GM23338 (cell line): ENCODE results near the gene CCDC27.

Experiments used
- EZH2 ChIP-seq: fragments of 200-600 bp; sonication (generic); IDR thresholded peaks from one replicate; pipeline ENCODE4 v1.8.0; 2017; ENCODE audit warnings: antibody characterized with exemption, mild to moderate bottlenecking, low read depth; ENCODE audit not compliant: unreplicated experiment
- JUNB ChIP-seq: IDR thresholded peaks from one replicate; pipeline ENCODE4 v1.6.1; 2016; ENCODE audit warnings: antibody characterized with exemption; ENCODE audit not compliant: unreplicated experiment
- TF ChIP-seq, protein P1 (sequence below), 2 experiments: fragments of 200-600 bp in 1 of 2; sonication (generic) in 1 of 2; conservative IDR thresholded peaks; 2 replicates each; pipeline versions ENCODE4 v1.5.1 to v1.6.1; 2016 to 2017; ENCODE audit warnings: antibody characterized with exemption in 2 of 2, low read depth in 2 of 2, mild to moderate bottlenecking in 2 of 2, moderate library complexity in 1 of 2

DNA sequence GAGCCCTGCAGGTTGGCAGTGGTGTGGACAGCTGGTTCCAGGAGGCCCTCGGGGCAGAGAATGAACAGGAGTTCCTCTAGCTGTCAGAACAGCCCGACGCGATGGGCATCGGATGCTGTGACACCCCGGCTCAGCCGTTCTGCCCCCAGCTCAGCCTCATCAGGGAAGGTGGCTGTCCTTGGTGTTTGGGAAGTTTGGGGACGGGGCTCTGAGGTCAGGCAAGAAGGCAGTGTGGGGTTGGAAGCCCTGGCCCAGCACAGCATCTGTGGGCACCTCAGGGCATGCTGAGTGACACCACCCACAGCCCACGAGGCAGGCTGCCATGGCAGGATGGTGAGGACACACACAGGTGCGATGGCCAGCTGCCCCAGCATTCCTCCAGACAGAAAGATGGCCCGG is 40.9 kb upstream of the CCDC27 start:
- TF ChIP-seq, protein P1, sequence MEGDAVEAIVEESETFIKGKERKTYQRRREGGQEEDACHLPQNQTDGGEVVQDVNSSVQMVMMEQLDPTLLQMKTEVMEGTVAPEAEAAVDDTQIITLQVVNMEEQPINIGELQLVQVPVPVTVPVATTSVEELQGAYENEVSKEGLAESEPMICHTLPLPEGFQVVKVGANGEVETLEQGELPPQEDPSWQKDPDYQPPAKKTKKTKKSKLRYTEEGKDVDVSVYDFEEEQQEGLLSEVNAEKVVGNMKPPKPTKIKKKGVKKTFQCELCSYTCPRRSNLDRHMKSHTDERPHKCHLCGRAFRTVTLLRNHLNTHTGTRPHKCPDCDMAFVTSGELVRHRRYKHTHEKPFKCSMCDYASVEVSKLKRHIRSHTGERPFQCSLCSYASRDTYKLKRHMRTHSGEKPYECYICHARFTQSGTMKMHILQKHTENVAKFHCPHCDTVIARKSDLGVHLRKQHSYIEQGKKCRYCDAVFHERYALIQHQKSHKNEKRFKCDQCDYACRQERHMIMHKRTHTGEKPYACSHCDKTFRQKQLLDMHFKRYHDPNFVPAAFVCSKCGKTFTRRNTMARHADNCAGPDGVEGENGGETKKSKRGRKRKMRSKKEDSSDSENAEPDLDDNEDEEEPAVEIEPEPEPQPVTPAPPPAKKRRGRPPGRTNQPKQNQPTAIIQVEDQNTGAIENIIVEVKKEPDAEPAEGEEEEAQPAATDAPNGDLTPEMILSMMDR (conservative IDR thresholded peaks at IDR 0.05; ENCODE audit: low read depth in 2 of 2): no peak
- TF ChIP-seq JUNB (no peak), EZH2 (no peak)
